ENCODE data around the gene IFITM2. TPM values are rescaled to one million over a fixed set of nuclear protein-coding genes. Genes with fewer than 3 reads are reported as not detected.
"Not testable (repeated sequence)": the region's sequence is repeated elsewhere in the genome, so short reads cannot be mapped to it uniquely, and the experiment has no call there.

IFITM2 gene
- polyA plus RNA-seq, 4 donors = 21.7 to 490 (median 51.9) TPM

- no peaks in the 10 kb centered on the region for H3K9me3 ChIP-seq (ENCODE audit: control insufficient read depth in 2 of 2, insufficient read depth in 1 of 2, low read depth in 1 of 2, low read length in 1 of 2)
- H3K27ac ChIP-seq (ENCODE audit: low read depth in 1 of 3, low read length in 2 of 3) = peak overlapping the region in 2 of 3 donors; percentile 59 to 87
- peaks cover 0 to 33% (median 11%) of the 10 kb centered on the region in 3 donors for H3K4me1 ChIP-seq (ENCODE audit: control insufficient read depth in 3 of 3, insufficient read depth in 2 of 3, low read depth in 1 of 3, low read length in 2 of 3)
- 96 to 100% (median 98%) methylated on average over 3 of the region's 3 CpGs for WGBS, 3 donors
- H3K4me3 ChIP-seq (ENCODE audit: low read depth in 1 of 3, low read length in 3 of 3) = no peak overlapping the region
- no peaks in the 10 kb centered on the region for H3K27me3 ChIP-seq (ENCODE audit: control insufficient read depth in 3 of 3, insufficient read depth in 3 of 3, low read length in 3 of 3)
- FAIRE-seq = no peak
- H3K36me3 ChIP-seq (ENCODE audit: control insufficient read depth in 3 of 3, insufficient read depth in 2 of 3, low read depth in 1 of 3, low read length in 3 of 3) = no peaks in the 10 kb centered on the region
- DNase-seq = no peak
Observed at GRCh38 chr11:327581-327923, 19.9 kb downstream of the IFITM2 start.

GRCh38 chr11:328012-328411 is 20.4 kb downstream of the IFITM2 start:
- no peak overlapping the region for H3K27ac ChIP-seq (ENCODE audit: low read depth in 1 of 3, low read length in 2 of 3)
- H3K4me1 ChIP-seq (ENCODE audit: control insufficient read depth in 3 of 3, insufficient read depth in 2 of 3, low read depth in 1 of 3, low read length in 2 of 3) = peaks cover 0 to 33% (median 11%) of the 10 kb centered on the region in 3 donors
- H3K9me3 ChIP-seq (ENCODE audit: control insufficient read depth in 2 of 2, insufficient read depth in 1 of 2, low read depth in 1 of 2, low read length in 1 of 2) = no peaks in the 10 kb centered on the region
- DNase-seq = no peak
- 97 to 98% (median 98%) methylated on average over 13 of the region's 13 CpGs for WGBS, 3 donors
- H3K4me3 ChIP-seq (ENCODE audit: low read depth in 1 of 3, low read length in 3 of 3) = peak overlapping the region in 1 of 3 donors; percentile 2
- H3K36me3 ChIP-seq (ENCODE audit: control insufficient read depth in 3 of 3, insufficient read depth in 2 of 3, low read depth in 1 of 3, low read length in 3 of 3) = no peaks in the 10 kb centered on the region
- no peak for FAIRE-seq
- H3K27me3 ChIP-seq (ENCODE audit: control insufficient read depth in 3 of 3, insufficient read depth in 3 of 3, low read length in 3 of 3) = no peaks in the 10 kb centered on the region

DNA sequence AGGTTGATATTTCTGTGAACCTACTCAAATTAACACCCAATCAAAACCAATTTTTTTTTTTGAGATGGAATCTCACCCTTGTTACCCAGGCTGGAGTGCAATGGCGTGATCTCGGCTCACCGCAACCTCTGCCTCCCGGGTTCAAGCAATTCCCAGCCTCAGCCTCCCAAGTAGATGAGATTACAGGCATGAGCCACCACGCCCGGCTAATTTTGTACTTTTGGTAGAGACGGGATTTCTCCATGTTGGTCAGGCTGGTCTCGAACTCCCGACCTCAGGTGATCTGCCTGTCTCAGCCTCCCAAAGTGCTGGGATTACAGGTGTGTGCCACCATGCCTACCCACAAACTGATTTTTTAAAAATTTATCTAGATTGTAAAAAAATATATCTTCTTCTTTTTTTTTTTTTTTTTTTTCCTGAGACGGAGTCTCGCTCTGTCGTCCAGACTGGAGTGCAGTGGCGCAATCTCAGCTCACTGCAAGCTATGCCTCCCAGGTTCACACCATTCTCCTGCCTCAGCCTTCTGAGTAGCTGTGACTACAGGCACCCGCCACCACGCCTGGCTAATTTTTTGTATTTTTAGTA is 21.0 kb downstream of the IFITM2 start:
- H3K4me3 ChIP-seq (ENCODE audit: low read depth in 1 of 3, low read length in 3 of 3); FAIRE-seq; H3K36me3 ChIP-seq (ENCODE audit: control insufficient read depth in 3 of 3, insufficient read depth in 2 of 3, low read depth in 1 of 3, low read length in 3 of 3); H3K27ac ChIP-seq (ENCODE audit: low read depth in 1 of 3, low read length in 2 of 3); H3K9me3 ChIP-seq (ENCODE audit: control insufficient read depth in 2 of 2, insufficient read depth in 1 of 2, low read depth in 1 of 2, low read length in 1 of 2); H3K27me3 ChIP-seq (ENCODE audit: control insufficient read depth in 3 of 3, insufficient read depth in 3 of 3, low read length in 3 of 3); DNase-seq: not testable (repeated sequence)
- peaks cover 0 to 33% (median 11%) of the 10 kb centered on the region in 3 donors for H3K4me1 ChIP-seq (ENCODE audit: control insufficient read depth in 3 of 3, insufficient read depth in 2 of 3, low read depth in 1 of 3, low read length in 2 of 3)
- 92 to 95% (median 94%) methylated on average over 15 of the region's 15 CpGs for WGBS, 3 donors

GRCh38 chr11:329886-330253 is 22.3 kb downstream of the IFITM2 start:
- FAIRE-seq (no peak), DNase-seq (no peak)
- no peak overlapping the region for H3K27ac ChIP-seq (ENCODE audit: low read depth in 1 of 3, low read length in 2 of 3)
- WGBS, 3 donors = 93 to 97% (median 93%) methylated on average over 2 of the region's 2 CpGs
- no peaks in the 10 kb centered on the region for H3K36me3 ChIP-seq (ENCODE audit: control insufficient read depth in 3 of 3, insufficient read depth in 2 of 3, low read depth in 1 of 3, low read length in 3 of 3)
- H3K4me3 ChIP-seq (ENCODE audit: low read depth in 1 of 3, low read length in 3 of 3) = no peak overlapping the region
- H3K27me3 ChIP-seq (ENCODE audit: control insufficient read depth in 3 of 3, insufficient read depth in 3 of 3, low read length in 3 of 3) = no peaks in the 10 kb centered on the region
- peaks cover 0 to 36% (median 14%) of the 10 kb centered on the region in 3 donors for H3K4me1 ChIP-seq (ENCODE audit: control insufficient read depth in 3 of 3, insufficient read depth in 2 of 3, low read depth in 1 of 3, low read length in 2 of 3)
- no peaks in the 10 kb centered on the region for H3K9me3 ChIP-seq (ENCODE audit: control insufficient read depth in 2 of 2, insufficient read depth in 1 of 2, low read depth in 1 of 2, low read length in 1 of 2)

- no peaks in the 10 kb centered on the region for H3K36me3 ChIP-seq (ENCODE audit: control insufficient read depth in 3 of 3, insufficient read depth in 2 of 3, low read depth in 1 of 3, low read length in 3 of 3)
- no peak overlapping the region for H3K27ac ChIP-seq (ENCODE audit: low read depth in 1 of 3, low read length in 2 of 3)
- DNase-seq = no peak
- 73 to 80% (median 78%) methylated on average over 14 of the region's 14 CpGs for WGBS, 3 donors
- no peaks in the 10 kb centered on the region for H3K9me3 ChIP-seq (ENCODE audit: control insufficient read depth in 2 of 2, insufficient read depth in 1 of 2, low read depth in 1 of 2, low read length in 1 of 2)
- peaks cover 0 to 36% (median 14%) of the 10 kb centered on the region in 3 donors for H3K4me1 ChIP-seq (ENCODE audit: control insufficient read depth in 3 of 3, insufficient read depth in 2 of 3, low read depth in 1 of 3, low read length in 2 of 3)
- no peak overlapping the region for H3K4me3 ChIP-seq (ENCODE audit: low read depth in 1 of 3, low read length in 3 of 3)
- H3K27me3 ChIP-seq (ENCODE audit: control insufficient read depth in 3 of 3, insufficient read depth in 3 of 3, low read length in 3 of 3) = no peaks in the 10 kb centered on the region
- no peak for FAIRE-seq
Observed at GRCh38 chr11:330307-330693, 22.7 kb downstream of the IFITM2 start.

DNA sequence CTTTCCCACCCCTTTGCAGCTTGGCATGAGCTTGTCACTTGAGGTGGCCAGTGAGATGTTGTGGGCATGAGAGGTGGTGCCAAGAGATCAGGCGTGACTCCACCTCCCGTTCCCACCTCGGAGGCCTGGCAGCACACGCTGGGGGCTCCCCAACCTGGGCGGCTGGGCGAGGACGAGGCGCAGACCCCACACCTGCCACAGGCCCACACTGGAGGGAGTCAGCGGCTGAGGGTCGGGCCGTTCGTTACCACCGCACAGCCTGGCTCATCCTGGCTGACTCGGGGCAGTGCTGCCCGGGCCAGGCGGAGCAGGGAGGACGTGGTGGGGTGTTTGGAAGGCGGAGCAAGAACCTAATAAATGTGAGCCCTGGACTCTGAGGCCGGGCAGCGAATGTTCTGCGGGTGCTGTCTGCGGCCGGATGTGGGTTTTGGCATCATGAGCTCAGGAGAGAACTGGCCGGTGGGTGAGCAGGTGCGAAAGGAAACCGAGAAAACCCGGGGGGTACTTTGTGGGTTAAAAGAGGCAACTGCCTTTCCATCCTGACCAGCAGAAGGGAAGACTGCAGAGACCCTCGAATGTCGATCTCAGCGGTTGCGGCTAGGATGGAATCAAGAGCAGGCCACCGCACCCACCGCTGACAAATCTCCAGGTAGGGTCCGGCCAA is 23.2 kb downstream of the IFITM2 start:
- Histone ChIP-seq H3K4me1 (ENCODE audit: control insufficient read depth in 3 of 3, insufficient read depth in 2 of 3, low read depth in 1 of 3, low read length in 2 of 3) (peaks cover 0 to 37% (median 14%) of the 10 kb centered on the region in 3 donors), H3K27me3 (ENCODE audit: control insufficient read depth in 3 of 3, insufficient read depth in 3 of 3, low read length in 3 of 3) (no peaks in the 10 kb centered on the region), H3K36me3 (ENCODE audit: control insufficient read depth in 3 of 3, insufficient read depth in 2 of 3, low read depth in 1 of 3, low read length in 3 of 3) (no peaks in the 10 kb centered on the region), H3K4me3 (ENCODE audit: low read depth in 1 of 3, low read length in 3 of 3) (no peak overlapping the region), H3K9me3 (ENCODE audit: control insufficient read depth in 2 of 2, insufficient read depth in 1 of 2, low read depth in 1 of 2, low read length in 1 of 2) (no peaks in the 10 kb centered on the region), H3K27ac (ENCODE audit: low read depth in 1 of 3, low read length in 2 of 3) (no peak overlapping the region)
- FAIRE-seq (no peak), DNase-seq (no peak)
- WGBS, 3 donors = 65 to 86% (median 75%) methylated on average over 34 of the region's 34 CpGs

- 82 to 88% (median 84%) methylated on average over 17 to 19 of the region's 19 CpGs for WGBS, 3 donors
- Histone ChIP-seq H3K4me1 (ENCODE audit: control insufficient read depth in 3 of 3, insufficient read depth in 2 of 3, low read depth in 1 of 3, low read length in 2 of 3) (peaks cover 0 to 37% (median 13%) of the 10 kb centered on the region in 3 donors), H3K9me3 (ENCODE audit: control insufficient read depth in 2 of 2, insufficient read depth in 1 of 2, low read depth in 1 of 2, low read length in 1 of 2) (no peaks in the 10 kb centered on the region), H3K4me3 (ENCODE audit: low read depth in 1 of 3, low read length in 3 of 3) (no peak overlapping the region), H3K27me3 (ENCODE audit: control insufficient read depth in 3 of 3, insufficient read depth in 3 of 3, low read length in 3 of 3) (no peaks in the 10 kb centered on the region), H3K36me3 (ENCODE audit: control insufficient read depth in 3 of 3, insufficient read depth in 2 of 3, low read depth in 1 of 3, low read length in 3 of 3) (no peaks in the 10 kb centered on the region), H3K27ac (ENCODE audit: low read depth in 1 of 3, low read length in 2 of 3) (no peak overlapping the region)
- DNase-seq = no peak
- no peak for FAIRE-seq
Observed at GRCh38 chr11:331358-332060, 23.9 kb downstream of the IFITM2 start.

DNA sequence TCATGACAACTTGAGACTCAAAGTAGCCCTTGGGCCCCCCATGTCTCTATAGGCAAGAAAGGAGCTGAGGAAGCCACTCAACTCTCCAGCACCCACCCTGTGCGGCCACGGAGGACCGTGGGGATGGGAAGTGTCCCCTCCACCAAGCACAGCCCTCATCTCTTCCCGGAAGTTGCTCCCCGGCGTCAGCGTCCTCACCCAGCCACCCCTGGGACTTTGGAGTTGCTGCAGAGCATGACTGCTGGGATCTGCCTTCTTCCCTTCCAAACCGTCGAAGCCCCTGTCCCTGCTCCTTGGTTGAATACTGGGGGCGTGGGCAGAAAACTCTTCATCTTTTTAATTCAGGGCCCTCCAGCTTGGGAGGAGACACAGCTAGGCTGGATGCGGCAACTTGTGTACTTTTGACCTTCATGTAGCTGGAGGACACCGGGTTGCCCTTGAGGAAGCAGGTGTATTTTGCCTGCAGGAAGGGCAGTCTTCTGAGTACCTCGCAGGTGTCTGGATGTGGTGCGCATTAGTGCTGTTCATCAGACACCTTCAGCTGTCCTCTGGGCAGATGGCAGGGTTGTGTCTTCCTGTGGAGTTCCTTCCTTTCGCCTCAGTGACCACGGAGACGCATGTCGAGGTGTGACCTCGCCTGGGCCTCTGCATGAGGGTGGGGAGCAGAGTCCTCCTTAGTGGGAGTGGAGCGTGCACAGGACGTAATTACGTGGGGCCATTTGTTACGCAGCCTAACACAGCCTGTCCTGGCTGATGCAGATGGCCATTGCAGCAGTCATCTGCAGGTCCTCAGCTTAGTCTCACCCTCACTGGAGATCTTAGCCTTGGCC is 25.2 kb downstream of the IFITM2 start:
- no peak for DNase-seq
- Histone ChIP-seq H3K36me3 (ENCODE audit: control insufficient read depth in 3 of 3, insufficient read depth in 2 of 3, low read depth in 1 of 3, low read length in 3 of 3) (no peaks in the 10 kb centered on the region), H3K9me3 (ENCODE audit: control insufficient read depth in 2 of 2, insufficient read depth in 1 of 2, low read depth in 1 of 2, low read length in 1 of 2) (no peaks in the 10 kb centered on the region), H3K27ac (ENCODE audit: low read depth in 1 of 3, low read length in 2 of 3) (no peak overlapping the region), H3K27me3 (ENCODE audit: control insufficient read depth in 3 of 3, insufficient read depth in 3 of 3, low read length in 3 of 3) (no peaks in the 10 kb centered on the region), H3K4me1 (ENCODE audit: control insufficient read depth in 3 of 3, insufficient read depth in 2 of 3, low read depth in 1 of 3, low read length in 2 of 3) (peaks cover 0 to 30% (median 7%) of the 10 kb centered on the region in 3 donors), H3K4me3 (ENCODE audit: low read depth in 1 of 3, low read length in 3 of 3) (no peak overlapping the region)
- 79 to 90% (median 82%) methylated on average over 23 of the region's 23 CpGs for WGBS, 3 donors
- no peak for FAIRE-seq

Measured in small intestine (tissue), 7 donors.